ENCODE data around the gene C2CD4A.

Gene C2CD4A

DNA sequence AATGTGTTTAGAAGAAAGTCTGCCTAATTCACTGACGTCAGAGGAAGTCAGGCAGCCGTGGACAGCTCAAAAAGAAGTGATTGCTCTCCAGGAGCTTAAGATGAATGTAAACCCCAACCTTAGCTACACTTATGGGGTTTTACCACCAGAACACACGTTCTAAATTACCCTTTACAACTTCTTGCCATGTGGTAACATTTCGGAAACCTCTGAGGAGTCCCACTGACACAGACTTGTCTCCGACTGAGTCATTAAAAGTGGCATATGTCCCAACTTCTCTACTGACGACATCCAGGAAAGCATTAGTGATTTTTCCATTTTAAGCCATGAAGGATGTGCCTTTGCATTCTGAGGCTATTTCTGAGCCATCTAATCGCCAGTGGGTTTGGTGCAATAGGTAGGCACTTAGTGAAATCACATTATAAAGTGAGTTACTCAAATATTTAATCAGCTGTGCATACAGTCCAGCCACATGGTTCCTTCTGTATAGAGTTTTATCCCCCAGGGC, 32.4 kb downstream of the C2CD4A start:
- H3K27me3 ChIP-seq (ENCODE audit: insufficient read depth, low read length, poor library complexity, severe bottlenecking), result no peaks in the 10 kb centered on the region
- no peaks in the 10 kb centered on the region for H3K9me3 ChIP-seq (ENCODE audit: insufficient read depth, low read depth, low read length)
- H3K79me2 ChIP-seq (ENCODE audit: insufficient read depth, low read length), result no peaks in the 10 kb centered on the region
- no peak overlapping the region for H2AFZ ChIP-seq (ENCODE audit: low read length)
- H3F3A ChIP-seq (ENCODE audit: low read depth), result no peaks in the 10 kb centered on the region
- H4K20me1 ChIP-seq (ENCODE audit: insufficient read depth, low read length, poor library complexity, severe bottlenecking), result no peaks in the 10 kb centered on the region
- no peak overlapping the region for H3K9ac ChIP-seq (ENCODE audit: low read depth, low read length, poor library complexity, severe bottlenecking)
- H3K9me2 ChIP-seq (replicated peaks; ENCODE audit: low read depth, low read length), result no peaks in the 10 kb centered on the region
- H3K4me3 ChIP-seq (ENCODE audit: low read length, poor library complexity, severe bottlenecking), result no peak overlapping the region
- TF ChIP-seq, protein P1, sequence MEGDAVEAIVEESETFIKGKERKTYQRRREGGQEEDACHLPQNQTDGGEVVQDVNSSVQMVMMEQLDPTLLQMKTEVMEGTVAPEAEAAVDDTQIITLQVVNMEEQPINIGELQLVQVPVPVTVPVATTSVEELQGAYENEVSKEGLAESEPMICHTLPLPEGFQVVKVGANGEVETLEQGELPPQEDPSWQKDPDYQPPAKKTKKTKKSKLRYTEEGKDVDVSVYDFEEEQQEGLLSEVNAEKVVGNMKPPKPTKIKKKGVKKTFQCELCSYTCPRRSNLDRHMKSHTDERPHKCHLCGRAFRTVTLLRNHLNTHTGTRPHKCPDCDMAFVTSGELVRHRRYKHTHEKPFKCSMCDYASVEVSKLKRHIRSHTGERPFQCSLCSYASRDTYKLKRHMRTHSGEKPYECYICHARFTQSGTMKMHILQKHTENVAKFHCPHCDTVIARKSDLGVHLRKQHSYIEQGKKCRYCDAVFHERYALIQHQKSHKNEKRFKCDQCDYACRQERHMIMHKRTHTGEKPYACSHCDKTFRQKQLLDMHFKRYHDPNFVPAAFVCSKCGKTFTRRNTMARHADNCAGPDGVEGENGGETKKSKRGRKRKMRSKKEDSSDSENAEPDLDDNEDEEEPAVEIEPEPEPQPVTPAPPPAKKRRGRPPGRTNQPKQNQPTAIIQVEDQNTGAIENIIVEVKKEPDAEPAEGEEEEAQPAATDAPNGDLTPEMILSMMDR (conservative IDR thresholded peaks at IDR 0.05; ENCODE audit: low read length), result no peak
- TF ChIP-seq EZH2phosphoT487 (IDR thresholded peaks at IDR 0.05; ENCODE audit: borderline replicate concordance), result no peak
- no peaks in the 10 kb centered on the region for H3K4me1 ChIP-seq (ENCODE audit: insufficient read depth, low read length, poor library complexity, severe bottlenecking)
- H3K36me3 ChIP-seq (ENCODE audit: insufficient read depth, low read length), result no peaks in the 10 kb centered on the region
- no peak overlapping the region for H3K4me2 ChIP-seq (ENCODE audit: low read depth, low read length, poor library complexity, severe bottlenecking)

GRCh38 chr15:62103431-62103830, 36.7 kb downstream of the C2CD4A start:
- Histone ChIP-seq H3F3A (ENCODE audit: low read depth) (no peaks in the 10 kb centered on the region), H3K9me3 (ENCODE audit: insufficient read depth, low read depth, low read length) (no peaks in the 10 kb centered on the region), H3K36me3 (ENCODE audit: insufficient read depth, low read length) (no peaks in the 10 kb centered on the region), H3K9me2 (replicated peaks; ENCODE audit: low read depth, low read length) (no peaks in the 10 kb centered on the region), H3K27me3 (ENCODE audit: insufficient read depth, low read length, poor library complexity, severe bottlenecking) (no peaks in the 10 kb centered on the region), H3K79me2 (ENCODE audit: insufficient read depth, low read length) (no peaks in the 10 kb centered on the region), H2AFZ (ENCODE audit: low read length) (no peak overlapping the region), H4K20me1 (ENCODE audit: insufficient read depth, low read length, poor library complexity, severe bottlenecking) (no peaks in the 10 kb centered on the region), H3K9ac (ENCODE audit: low read depth, low read length, poor library complexity, severe bottlenecking) (no peak overlapping the region), H3K4me2 (ENCODE audit: low read depth, low read length, poor library complexity, severe bottlenecking) (no peak overlapping the region), H3K4me3 (ENCODE audit: low read length, poor library complexity, severe bottlenecking) (no peak overlapping the region), H3K4me1 (ENCODE audit: insufficient read depth, low read length, poor library complexity, severe bottlenecking) (no peaks in the 10 kb centered on the region)
- TF ChIP-seq, protein P1 (conservative IDR thresholded peaks at IDR 0.05; ENCODE audit: low read length), result no peak
- no peak for TF ChIP-seq EZH2phosphoT487 (IDR thresholded peaks at IDR 0.05; ENCODE audit: borderline replicate concordance)

GRCh38 chr15:62104401-62104800, 37.6 kb downstream of the C2CD4A start:
- Histone ChIP-seq H3K27me3 (ENCODE audit: insufficient read depth, low read length, poor library complexity, severe bottlenecking) (no peaks in the 10 kb centered on the region), H3K4me2 (ENCODE audit: low read depth, low read length, poor library complexity, severe bottlenecking) (no peak overlapping the region), H2AFZ (ENCODE audit: low read length) (no peak overlapping the region), H3K9ac (ENCODE audit: low read depth, low read length, poor library complexity, severe bottlenecking) (no peak overlapping the region), H3K79me2 (ENCODE audit: insufficient read depth, low read length) (no peaks in the 10 kb centered on the region), H3K36me3 (ENCODE audit: insufficient read depth, low read length) (no peaks in the 10 kb centered on the region), H3F3A (ENCODE audit: low read depth) (no peaks in the 10 kb centered on the region), H3K9me2 (replicated peaks; ENCODE audit: low read depth, low read length) (no peaks in the 10 kb centered on the region), H3K4me1 (ENCODE audit: insufficient read depth, low read length, poor library complexity, severe bottlenecking) (no peaks in the 10 kb centered on the region), H3K9me3 (ENCODE audit: insufficient read depth, low read depth, low read length) (no peaks in the 10 kb centered on the region), H4K20me1 (ENCODE audit: insufficient read depth, low read length, poor library complexity, severe bottlenecking) (no peaks in the 10 kb centered on the region), H3K4me3 (ENCODE audit: low read length, poor library complexity, severe bottlenecking) (no peak overlapping the region)
- TF ChIP-seq EZH2phosphoT487 (IDR thresholded peaks at IDR 0.05; ENCODE audit: borderline replicate concordance), result no peak
- TF ChIP-seq, protein P1 (conservative IDR thresholded peaks at IDR 0.05; ENCODE audit: low read length), result no peak

All from Loucy (cell line).